COLO829 (cell line): ENCODE results near the gene OSMR.

Experiments used
- DNase-seq: peaks from one replicate; pipeline ENCODE4 v3.0.0; 2012; ENCODE audit warnings: low spot score

Gene OSMR

DNA sequence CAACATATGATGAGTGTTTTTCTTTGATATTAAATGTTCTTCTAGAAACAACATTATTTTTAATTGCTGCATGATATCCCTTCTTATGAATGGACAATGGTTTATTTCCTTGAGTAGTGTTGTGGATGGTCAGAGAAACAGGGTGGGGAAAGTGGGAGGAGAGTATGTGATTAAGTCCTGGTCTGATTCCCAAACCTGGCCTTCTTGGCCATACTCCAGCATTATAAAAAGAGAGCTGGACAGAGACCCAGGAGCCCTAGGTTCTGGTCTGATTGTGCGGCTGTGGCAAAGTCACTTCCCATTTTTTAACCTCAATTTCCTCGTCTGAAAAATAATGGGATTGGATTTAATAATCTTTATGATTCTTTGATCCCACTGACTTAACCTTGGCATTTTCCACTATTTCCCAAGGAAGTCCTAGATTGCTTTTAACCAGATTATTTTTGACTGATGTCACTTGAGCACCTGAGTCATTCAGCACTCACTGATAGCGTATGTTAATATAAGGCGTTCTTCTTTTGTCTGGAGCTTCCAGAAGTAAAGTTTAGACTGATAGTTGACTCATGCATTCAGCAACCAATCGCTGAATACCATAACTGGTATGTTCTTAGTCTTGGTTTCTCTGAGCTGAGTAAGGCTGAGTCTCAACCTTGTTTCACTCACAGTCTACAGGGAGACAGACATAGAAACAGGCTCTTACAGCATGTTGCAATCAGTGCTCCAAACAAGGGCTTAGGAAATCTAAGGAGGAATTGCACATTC is 26.2 kb downstream of the OSMR start:
- no peak for DNase-seq

DNA sequence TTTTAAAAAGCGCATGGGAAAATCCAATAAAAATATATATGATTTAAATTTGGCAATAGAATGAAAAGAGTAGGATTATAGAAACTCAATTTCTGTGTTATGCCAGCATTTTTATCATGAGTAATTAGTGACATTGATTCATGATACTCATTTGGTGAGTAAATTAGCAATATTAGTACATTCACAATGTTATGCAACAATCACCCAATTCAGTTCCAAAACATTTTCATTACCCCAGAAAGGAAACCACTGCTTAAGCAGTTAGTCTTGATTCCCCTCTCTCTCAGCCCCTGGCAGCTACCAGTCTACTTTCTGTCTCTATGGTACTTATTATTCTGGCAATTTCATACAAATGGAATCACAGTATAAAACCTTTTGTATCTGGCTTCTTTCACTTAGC is 27.0 kb downstream of the OSMR start:
- DNase-seq, result no peak

DNA sequence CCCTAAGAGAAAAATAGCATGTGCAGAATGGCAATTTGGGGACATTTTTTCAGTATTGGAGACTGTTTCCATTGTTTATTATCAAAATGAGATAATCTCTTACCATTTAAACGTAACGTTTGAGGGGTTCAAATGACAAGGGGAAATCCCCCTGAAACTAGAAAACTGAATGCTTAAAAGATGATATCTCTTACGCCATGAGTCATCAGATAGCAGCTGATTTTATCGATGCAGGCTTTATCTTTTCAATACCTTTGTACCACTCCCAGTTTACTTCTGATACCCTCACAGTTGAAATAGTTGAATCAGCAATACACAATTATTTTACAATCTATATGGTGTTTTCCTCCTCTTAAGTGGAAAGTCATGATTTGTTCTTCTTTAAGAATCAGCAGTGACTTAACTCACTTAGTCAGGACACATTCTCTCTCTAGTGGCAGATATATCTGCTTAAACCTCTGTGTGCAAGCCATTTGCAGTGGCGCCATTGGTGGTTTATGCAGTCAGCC is 29.2 kb downstream of the OSMR start:
- DNase-seq, result no peak

DNA sequence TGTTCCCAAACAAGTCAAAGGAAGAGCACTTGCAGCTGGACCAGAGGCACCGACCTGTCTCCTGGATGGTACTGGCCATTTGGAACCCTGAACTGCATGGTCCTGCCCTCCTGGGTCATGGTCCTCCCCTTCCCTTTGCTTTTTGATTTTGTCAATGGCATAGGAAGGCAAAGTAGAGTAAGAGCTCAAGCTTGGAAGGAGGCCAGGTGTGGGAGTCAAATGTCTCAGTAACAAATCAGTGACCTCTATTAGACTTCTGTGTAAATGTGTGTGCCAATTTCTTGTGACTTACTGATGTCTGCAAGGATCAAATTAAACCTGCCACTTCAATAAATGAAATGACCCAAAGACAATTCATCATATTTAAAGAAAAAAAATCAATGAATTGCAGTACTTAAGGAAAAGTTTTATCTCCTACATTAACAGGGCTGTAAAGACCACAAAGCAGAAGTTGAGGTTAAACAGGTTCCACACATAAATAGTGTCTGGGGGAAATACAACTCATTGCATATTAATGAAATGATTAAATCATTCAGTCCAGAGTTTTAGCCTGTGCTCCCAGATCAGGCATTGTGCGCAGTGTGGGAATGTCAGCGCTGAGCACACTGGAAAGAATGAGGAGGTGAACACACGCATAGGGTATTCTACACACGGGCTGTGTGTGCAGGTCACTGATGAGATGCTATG is 32.7 kb downstream of the OSMR start:
- no peak for DNase-seq

DNA sequence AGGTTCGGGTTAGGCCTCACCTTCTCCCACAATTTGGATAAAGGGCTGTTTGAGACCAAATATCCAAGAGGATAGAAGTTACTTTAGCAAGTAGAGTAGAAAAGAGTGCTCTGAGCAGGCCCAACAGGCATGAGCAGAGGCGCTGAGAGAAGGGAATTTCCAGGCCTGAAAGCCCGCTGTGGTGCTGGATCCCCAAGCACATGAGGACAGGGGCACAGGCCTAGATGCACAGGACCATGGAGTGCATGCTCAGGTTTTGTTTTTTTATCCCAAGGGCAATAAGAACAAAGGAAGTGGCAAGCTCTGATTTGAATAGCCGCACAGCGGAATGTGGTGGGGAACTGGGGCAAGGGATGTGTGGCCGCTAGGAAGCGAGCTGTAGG is 33.3 kb downstream of the OSMR start:
- no peak for DNase-seq

DNA sequence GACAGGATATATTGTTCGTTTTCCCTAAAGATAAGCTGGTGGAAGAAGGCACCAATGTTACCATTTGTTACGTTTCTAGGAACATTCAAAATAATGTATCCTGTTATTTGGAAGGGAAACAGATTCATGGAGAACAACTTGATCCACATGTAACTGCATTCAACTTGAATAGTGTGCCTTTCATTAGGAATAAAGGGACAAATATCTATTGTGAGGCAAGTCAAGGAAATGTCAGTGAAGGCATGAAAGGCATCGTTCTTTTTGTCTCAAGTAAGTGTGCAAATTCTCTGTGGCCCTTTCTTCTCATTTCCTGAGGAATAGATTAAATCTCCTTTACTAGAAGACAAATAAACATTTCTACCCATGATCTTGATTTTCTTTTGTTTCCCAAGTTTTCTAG is 38.0 kb downstream of the OSMR start:
- peak; percentile 68 for DNase-seq

DNA sequence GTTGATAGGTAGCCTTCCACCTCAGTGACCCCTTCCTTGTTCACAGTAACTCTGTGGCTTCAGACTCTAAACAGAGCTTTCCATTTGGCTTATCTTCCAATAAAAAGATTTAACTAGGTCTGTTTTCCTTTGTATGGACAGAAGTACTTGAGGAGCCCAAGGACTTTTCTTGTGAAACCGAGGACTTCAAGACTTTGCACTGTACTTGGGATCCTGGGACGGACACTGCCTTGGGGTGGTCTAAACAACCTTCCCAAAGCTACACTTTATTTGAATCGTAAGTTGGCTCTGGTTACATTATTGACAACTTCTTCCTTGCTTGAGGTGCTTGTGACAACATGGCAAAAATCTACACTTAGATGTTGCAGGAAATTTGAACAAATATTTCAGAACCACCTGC is 39.4 kb downstream of the OSMR start:
- DNase-seq, result no peak

DNA sequence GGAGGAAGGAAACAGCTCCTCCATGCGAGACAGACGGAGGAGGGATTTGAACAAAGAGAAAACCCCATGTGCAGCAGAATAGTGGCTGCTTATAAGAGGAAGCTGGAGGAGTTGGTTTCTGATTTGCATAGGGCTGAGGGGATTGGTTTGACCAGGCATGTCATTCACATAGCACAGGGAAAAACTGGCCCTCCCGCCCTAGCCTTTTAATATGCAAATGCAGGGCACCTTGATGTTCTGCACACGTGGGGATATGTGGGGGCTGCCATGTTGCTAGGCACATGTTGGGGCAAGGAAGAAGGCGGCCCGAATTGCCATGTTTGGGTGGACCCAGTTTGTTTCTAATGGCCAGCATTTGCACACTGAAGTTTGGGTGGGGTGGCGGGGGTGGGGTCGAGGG is 42.2 kb downstream of the OSMR start:
- no peak for DNase-seq

DNA sequence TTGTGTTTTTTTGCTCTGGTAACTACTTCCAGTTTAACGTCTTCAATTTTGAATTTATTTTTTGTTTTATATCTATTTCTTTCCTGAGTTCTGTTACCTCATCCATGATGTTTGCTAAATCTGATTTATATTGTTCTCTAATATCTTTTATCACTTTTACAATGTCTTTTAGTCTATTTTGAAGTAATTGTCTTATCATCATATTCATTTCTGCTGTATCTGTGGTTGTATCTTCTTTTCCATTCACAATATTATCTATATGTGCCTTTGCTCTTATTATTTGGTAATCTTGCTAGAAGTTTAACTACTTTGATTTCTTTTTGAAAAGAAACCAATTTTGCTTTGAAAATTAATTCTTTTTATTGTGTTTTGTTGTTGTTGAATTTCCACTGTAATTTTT is 43.6 kb downstream of the OSMR start:
- no peak for DNase-seq

DNA sequence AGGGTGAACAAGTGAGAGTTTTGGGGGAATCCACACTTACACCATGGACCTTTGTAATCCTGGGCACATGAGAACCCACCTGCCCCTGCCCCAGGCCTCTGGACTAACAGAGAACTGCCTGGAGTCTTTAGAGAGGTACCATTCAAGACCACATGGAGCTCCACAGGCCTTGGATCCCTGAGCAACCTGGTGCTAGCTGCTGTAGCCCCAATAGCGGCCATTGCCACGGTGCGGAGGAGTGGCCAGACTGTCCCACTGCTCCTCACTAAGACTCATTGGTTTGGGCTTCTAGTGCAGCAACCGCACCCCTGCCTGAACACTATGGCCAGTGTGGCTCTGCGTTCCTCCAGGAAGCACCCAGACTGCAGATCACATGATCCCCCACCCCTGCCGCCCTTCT is 45.8 kb downstream of the OSMR start:
- no peak for DNase-seq

DNA sequence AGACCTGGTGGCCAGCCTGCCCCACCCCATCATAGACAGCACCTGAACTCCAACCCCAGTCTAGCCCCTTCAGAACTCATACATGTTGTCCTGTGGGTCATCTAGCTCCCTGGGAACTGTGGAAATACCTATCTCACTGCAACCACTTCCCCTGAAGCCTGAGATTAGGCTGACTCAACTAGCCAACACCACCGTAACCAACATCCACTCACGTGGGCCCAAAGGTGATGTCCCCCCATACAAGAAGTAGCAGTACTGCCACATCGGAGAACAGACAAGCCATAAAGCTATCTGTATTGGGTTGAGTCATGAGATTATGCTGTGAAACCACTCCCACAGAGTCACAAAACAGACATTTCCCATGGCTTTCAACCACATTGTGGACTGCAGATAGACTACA is 46.6 kb downstream of the OSMR start:
- DNase-seq, result no peak

DNA sequence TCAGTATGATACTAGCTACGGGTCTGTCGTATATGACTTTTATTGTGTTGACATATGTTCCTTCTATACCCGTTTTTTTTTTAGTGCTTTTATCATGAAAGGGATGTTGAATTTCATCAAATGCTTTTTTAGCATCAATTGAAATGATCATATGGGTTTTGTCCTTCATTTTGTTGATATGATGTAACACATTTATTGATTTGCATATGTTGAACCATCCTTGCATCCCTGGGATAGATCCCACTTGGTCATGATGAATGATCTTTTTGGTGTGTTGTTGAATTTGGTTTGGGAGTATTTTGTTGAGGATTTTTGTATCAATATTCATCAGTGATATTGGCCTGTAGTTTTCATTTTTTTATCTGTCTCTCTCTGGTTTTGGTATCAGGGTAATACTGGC is 50.9 kb downstream of the OSMR start:
- no peak for DNase-seq

DNA sequence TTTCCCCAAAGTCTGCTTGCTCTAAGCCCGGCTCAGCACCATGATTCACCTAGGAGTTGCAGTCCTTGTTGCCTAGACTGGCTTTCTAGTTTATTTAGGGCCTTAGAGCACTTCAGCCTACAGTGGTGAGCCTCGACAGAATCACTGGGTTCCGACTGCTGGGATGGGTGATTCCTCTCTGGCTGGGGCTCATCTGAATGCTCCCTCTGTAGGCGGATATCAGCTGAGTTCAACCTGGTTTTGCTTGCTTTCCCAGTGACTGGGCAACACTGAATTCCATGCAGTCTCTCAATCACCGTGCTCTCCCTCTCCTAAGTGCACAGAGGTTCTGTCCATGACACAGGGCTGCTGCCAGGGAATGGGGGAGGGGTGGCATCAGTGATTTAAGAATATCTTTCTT is 54.1 kb downstream of the OSMR start:
- no peak for DNase-seq

DNA sequence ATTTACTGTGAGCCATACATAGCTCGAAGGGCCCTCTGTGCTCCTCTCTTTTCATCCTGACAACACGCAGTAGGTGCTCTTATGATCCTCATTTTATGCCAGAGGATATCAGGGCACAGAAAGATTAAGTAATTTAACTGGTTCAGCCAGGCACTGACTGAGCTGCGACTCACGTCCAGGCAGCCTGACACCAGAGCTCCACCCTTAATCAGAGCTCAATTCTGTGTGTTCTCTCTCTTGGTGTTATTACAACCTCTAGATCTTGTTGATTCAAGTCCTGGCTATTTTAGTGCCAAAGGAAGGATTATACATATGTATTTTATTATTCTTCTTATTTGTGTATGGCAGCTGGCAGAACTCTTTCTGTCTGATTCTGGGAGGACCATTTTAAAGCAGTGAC is 59.7 kb downstream of the OSMR start:
- no peak for DNase-seq

DNA sequence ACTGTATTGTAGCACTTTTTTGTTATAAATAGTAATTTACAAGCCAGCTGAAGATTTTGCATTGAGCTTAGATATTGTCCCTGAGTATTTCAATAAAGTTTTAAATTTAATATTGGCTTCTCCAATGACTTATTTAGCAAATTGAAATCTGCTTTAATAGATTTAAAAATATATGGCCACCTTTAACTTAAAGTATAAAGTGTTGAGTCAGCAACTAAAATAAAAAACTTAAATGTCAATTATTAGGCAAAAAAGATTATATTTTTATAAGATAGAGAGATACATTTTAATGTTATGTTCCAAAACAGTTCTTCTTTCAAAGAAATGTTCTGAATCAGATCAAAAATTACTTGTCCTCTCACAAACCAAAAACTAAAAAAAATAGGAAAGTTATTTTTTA is 60.7 kb downstream of the OSMR start:
- DNase-seq, result no peak

DNA sequence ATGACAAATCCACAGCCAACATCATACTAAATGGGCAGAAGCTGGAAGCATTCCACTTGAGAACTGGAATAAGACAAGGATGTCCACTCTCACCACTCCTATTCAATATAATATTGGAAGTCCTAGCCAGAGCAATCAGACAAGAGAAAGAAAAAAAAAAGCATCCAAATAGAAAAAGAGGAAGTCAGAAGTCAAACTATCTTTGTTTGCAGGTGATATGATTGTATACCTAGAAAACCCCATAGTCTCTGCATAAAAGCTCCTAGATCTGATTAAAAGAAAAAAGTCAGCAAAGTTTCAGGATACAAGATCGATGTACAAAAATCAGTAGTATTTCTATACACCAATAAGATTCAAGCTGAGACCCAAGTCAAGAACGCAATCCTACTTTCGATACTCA is 66.1 kb downstream of the OSMR start:
- DNase-seq, result no peak

DNA sequence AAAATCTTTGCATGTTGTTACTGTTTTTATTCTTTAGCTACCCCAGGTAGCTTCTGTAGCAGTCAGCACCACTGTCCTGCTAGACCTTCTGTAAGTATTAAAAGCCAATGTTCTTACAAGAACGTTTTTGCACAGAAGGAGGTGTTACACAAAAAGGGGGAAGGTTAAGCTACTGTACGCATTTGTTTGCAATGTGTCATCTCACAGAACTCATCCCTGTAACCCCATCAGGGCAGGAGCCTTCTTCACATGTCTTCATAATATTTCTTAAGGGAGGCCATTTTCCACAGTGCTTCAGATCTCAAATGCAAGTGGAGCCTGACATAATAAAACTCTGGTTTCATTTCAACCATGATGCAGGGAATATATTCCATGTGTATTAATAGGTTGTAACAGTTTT is 67.9 kb downstream of the OSMR start:
- no peak for DNase-seq

DNA sequence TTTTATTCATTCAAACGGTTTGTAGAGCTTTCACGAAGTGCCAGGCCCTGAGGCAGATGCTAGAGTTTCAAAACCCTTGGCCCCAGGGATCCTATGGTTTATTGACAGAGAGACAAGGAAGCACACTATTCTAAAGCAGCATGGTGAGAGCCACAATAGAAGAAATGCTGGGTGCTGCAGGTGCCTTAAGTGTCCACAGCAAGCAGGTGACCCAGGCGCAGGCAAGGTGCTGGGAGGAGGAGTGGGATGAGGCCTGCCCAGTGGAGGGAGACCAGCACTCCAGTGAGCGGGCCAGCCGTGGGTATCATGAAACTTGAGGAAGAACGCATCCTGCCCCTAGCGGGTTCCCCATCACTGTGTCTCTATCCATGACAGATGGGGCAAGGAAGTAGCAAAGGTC is 71.0 kb downstream of the OSMR start:
- DNase-seq, result no peak

DNA sequence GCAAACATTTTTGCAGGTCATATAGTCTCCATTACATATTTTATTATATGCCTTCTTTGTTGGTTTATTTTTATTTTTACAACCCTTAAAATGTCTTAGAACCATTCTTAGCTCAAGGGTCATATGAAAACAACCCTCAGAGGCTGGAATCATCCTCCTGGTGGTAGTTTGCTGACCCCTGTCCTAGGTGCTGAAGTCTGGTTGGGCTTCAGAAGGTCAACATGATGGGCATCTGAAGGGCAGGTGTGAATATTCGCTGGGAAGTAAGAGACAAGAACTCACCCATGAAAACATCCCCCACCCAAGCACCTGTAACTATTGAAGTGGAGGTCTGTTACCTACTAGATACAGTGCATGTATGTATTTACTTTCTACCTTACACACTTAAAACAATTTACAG is 75.4 kb downstream of the OSMR start:
- DNase-seq, result no peak

DNA sequence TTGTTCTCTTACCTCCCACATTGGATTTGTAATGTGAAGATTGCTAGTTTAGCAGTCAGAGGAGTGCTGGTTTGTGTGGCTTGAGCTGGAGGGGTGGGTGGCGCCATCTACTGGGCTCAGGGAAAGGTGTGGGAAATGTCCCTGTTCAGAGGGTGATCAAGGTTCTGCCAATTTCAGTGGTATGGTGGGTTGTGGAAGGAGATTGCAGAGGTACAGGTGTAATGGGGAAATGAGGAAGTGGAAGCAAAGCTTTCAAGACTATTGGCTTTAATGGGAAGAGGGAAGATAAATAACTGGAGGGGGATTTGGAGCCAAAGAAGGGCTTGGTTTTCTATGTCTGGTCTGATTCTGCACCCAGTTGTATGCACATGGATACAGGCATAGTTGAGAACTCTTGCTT is 76.4 kb downstream of the OSMR start:
- peak; percentile 60 for DNase-seq

DNA sequence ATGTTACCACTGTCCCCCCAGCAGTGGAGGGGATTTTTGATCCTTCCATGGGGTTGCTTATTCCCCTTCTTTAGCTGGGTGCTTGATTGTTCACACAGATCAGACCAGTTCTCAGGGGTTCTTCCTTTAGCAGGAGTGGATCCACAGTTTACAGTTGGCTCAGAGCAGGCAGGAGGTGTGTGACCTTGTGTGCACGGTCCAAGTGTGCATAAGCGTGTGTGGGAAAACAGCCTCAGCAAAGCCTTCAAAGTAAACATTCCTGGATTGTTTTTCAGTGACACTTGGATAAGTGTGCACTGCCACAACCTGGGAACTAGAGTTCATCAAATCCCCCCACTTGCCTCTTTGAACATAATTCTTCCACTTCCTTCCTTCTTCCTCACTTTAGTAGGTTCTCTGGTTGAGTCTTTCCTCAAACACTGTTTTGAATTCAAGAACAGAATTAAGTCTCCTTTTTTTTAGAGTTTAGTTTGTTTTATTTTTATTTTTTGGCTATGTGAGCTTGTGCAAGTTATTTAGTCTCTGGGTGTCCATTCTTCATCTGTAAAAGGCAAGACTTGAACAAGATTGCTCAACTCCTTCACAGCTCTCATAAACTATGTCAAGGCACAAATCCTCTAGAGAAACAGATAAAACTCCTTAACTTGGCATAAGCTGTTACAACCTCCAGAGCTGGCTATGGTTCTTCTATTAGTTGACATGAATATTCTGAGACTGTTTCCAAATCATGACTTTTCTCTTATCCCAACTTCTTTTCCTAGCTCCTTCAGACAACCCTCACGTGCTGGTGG is 78.0 kb downstream of the OSMR start:
- DNase-seq, result no peak

DNA sequence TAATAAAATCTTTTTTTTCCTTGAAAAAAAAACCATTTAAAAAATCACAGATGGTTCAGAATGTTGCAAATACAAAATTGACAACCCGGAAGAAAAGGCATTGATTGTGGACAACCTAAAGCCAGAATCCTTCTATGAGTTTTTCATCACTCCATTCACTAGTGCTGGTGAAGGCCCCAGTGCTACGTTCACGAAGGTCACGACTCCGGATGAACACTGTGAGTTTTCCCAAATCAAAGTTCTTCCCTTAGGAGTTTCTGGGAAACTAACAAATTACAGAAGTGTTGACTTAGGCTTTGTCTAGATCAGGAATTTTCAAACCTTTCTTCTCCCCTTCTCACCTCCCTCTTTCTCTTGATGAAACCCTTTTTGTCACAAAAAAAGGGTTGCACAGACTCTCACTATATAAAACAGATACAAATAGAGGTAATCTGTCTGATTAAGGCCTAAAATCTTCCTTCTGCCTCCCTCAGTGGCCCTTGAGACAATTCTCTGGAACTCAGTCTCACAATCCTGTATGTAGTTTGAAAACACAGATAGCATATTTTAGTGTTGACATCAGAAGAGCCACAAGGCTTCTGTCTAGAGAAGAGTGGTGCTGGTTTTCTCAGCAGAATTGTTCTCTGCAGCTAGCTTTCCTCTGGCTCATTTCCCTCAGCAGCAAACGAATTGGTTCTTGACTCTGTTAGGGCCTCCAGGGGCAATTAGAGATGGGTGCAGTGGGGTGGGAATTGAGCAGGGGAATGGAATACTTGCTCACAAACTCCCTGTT is 79.5 kb downstream of the OSMR start:
- DNase-seq, result no peak
